Peyer's patch (tissue), 4 donors: ENCODE results near the gene SPATA6L.

ENCODE experiments used
- CTCF ChIP-seq, 6 experiments: fragments of 450-650 bp in 4 of 6; fragments of 200-600 bp in 2 of 6; sonication (generic) in 1 of 6; IDR thresholded peaks; one replicate each; pipeline ENCODE4 v1.5.1; 2017 to 2019; ENCODE audit warnings: antibody characterized with exemption in 6 of 6, mild to moderate bottlenecking in 3 of 6, moderate library complexity in 1 of 6
- POLR2A ChIP-seq, 2 donors: fragments of 450-650 bp; IDR thresholded peaks; one replicate each; pipeline ENCODE4 v1.5.1; 2017; ENCODE audit warnings: antibody characterized with exemption in 2 of 2, mild to moderate bottlenecking in 2 of 2, moderate library complexity in 2 of 2

GRCh38 chr9:4596165-4596922, 69.9 kb downstream of the SPATA6L start:
- TF ChIP-seq CTCF (IDR thresholded peaks at IDR 0.05), result peak in 1 of 6 experiments; percentile 5
- TF ChIP-seq POLR2A (IDR thresholded peaks at IDR 0.05), result no peak
